22Rv1 (cell line): Measurements from ENCODE around the gene ZNF836.

ENCODE experiments used
- ZFX ChIP-seq: fragments of 450-650 bp; IDR thresholded peaks from 2 replicates; pipeline ENCODE4 v1.6.1; 2017; ENCODE audit warnings: antibody characterized with exemption, borderline replicate concordance
- TF ChIP-seq, protein P1 (sequence below): fragments of 450-650 bp; IDR thresholded peaks from 2 replicates; pipeline ENCODE4 v1.5.1; 2017; ENCODE audit warnings: mild to moderate bottlenecking

- TF ChIP-seq, protein P1, sequence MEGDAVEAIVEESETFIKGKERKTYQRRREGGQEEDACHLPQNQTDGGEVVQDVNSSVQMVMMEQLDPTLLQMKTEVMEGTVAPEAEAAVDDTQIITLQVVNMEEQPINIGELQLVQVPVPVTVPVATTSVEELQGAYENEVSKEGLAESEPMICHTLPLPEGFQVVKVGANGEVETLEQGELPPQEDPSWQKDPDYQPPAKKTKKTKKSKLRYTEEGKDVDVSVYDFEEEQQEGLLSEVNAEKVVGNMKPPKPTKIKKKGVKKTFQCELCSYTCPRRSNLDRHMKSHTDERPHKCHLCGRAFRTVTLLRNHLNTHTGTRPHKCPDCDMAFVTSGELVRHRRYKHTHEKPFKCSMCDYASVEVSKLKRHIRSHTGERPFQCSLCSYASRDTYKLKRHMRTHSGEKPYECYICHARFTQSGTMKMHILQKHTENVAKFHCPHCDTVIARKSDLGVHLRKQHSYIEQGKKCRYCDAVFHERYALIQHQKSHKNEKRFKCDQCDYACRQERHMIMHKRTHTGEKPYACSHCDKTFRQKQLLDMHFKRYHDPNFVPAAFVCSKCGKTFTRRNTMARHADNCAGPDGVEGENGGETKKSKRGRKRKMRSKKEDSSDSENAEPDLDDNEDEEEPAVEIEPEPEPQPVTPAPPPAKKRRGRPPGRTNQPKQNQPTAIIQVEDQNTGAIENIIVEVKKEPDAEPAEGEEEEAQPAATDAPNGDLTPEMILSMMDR: no peak
- no peak for TF ChIP-seq ZFX
These were observed at the start of gene ZNF836 for GRCh38 chr19:52171321-52172169.
